HepG2 (cell line): ENCODE measurements around the gene PCGF2. TPM values are rescaled to one million over a fixed set of nuclear protein-coding genes. Genes with fewer than 3 reads are reported as not detected.
A peak's percentile ranks its signal among the peaks of the same experiment; 100 is the strongest.

ENCODE experiments used
- CENPT ChIP-seq: sonication (generic); formaldehyde crosslinking; IDR thresholded peaks from 2 replicates; pipeline ENCODE4 v1.8.0; 2022; ENCODE audit warnings: low read depth, mild to moderate bottlenecking, moderate library complexity, missing genetic modification reagents
- PHB2 ChIP-seq: fragments of 450-650 bp; IDR thresholded peaks from 2 replicates; pipeline ENCODE4 v1.6.1; 2018; ENCODE audit not compliant: partially characterized antibody
- PPARG ChIP-seq: conservative IDR thresholded peaks from 2 replicates; pipeline ENCODE4 v1.6.1; 2016; ENCODE audit warnings: missing biosample characterization, missing genetic modification reagents
- PTBP1 ChIP-seq: fragments of 200-400 bp; formaldehyde crosslinking; IDR thresholded peaks from 2 replicates; pipeline ENCODE4 v1.6.1; 2018; ENCODE audit warnings: low read length, low read depth; ENCODE audit not compliant: poor library complexity, severe bottlenecking
- RCOR2 ChIP-seq: IDR thresholded peaks from 2 replicates; pipeline ENCODE4 v1.6.1; 2016; ENCODE audit warnings: missing biosample characterization, missing genetic modification reagents
- REL ChIP-seq: sonication (generic); formaldehyde crosslinking; conservative IDR thresholded peaks from 2 replicates; pipeline ENCODE4 v1.8.0; 2022; ENCODE audit warnings: mild to moderate bottlenecking, missing genetic modification reagents, moderate library complexity
- TARDBP ChIP-seq: sonication (generic); formaldehyde crosslinking; IDR thresholded peaks from 2 replicates; pipeline ENCODE4 v1.8.0; 2022; ENCODE audit warnings: mild to moderate bottlenecking, missing genetic modification reagents
- TEAD3 ChIP-seq: optimal IDR thresholded peaks from 2 replicates; pipeline ENCODE3; 2016; ENCODE audit warnings: borderline replicate concordance
- polyA plus RNA-seq, 8 experiments: library from polyadenylated mRNA; depleted of rRNA in 3 of 8; stranded (reverse) in 7 of 8; unstranded in 1 of 8; fragments of >200 nt; fragmentation: Illumina TruSeq in 4 of 8; extraction: Trizol in 4 of 8; gene quantifications; 2 replicates each; pipeline versions ENCODE4 v1.2.1 to v1.2.3, GENCODE V29; 2011 to 2016; ENCODE audit warnings: low read depth in 4 of 8, missing spikeins in 1 of 8, mixed read lengths in 1 of 8; ENCODE audit not compliant: insufficient read depth in 1 of 8
- total RNA-seq, 5 experiments: library from RNA; depleted of rRNA; stranded (reverse); fragments of >200 nt; fragmentation: Illumina TruSeq; extraction: Trizol; gene quantifications; 2 replicates each; pipeline ENCODE4 v1.2.3, GENCODE V29; 2016; ENCODE audit warnings: low read depth in 1 of 5
- TF ChIP-seq, protein P1 (sequence below): sonication (generic); formaldehyde crosslinking; IDR thresholded peaks from 2 replicates; pipeline ENCODE4 v1.4.0; 2020; ENCODE audit warnings: mild to moderate bottlenecking, missing genetic modification reagents
- TF ChIP-seq, protein P2 (sequence below): sonication (generic); formaldehyde crosslinking; IDR thresholded peaks from 2 replicates; pipeline ENCODE4 v1.4.0; 2020; ENCODE audit warnings: mild to moderate bottlenecking, missing genetic modification reagents
- TF ChIP-seq, protein P3 (sequence below): sonication (generic); formaldehyde crosslinking; IDR thresholded peaks from 2 replicates; pipeline ENCODE4 v1.5.1; 2020; ENCODE audit warnings: mild to moderate bottlenecking, missing genetic modification reagents
- TF ChIP-seq, protein P4 (sequence below): sonication (generic); formaldehyde crosslinking; IDR thresholded peaks from 2 replicates; pipeline ENCODE4 v1.4.0; 2020; ENCODE audit warnings: missing genetic modification reagents
- TF ChIP-seq, protein P5 (sequence below): IDR thresholded peaks from 2 replicates; pipeline ENCODE4 v1.6.1; 2016

PCGF2 gene
- total and polyA plus RNA-seq, 2 of the 13 experiments (the other 11 are each of a cell fraction or from before 2014, with no cell fraction given), result 11.6 to 29.4 TPM

DNA sequence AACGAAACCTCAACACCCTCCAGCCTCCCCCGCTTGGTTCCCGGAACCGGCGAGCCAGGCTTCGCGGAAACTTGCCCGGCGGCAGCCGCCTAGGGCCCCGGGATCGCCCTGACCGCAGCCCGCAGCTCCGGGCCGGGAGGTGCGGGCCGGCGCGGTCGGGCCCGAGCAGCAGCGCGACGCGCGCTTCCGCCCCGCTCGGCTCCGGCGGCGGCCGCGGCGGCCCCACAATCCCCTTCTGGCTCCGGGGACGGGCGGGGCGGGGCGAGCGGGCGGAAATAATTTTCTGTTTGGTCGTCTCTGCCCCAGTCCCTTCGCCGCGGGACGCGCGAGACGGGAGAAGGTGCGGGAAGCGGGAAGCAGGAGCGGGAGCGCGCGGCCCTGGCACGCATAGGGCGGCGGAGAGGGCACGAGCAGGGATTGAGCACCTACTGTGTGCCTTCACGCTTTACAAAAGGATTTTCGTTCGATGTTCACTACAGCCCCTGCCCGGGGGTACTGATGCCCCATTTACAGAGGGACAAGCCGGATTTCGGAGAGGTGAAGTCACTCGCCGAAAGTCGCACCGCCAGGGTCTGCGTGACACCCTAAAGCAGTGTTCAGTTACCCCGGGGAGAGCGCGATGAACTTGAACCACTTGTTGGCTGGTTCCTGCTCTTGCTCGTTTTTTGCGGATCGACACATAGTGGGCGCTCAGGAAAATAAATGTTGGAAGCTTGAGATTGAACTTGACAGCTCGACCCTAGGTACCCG is 45.8 kb downstream of the PCGF2 start (continued):
- TF ChIP-seq, protein P1, sequence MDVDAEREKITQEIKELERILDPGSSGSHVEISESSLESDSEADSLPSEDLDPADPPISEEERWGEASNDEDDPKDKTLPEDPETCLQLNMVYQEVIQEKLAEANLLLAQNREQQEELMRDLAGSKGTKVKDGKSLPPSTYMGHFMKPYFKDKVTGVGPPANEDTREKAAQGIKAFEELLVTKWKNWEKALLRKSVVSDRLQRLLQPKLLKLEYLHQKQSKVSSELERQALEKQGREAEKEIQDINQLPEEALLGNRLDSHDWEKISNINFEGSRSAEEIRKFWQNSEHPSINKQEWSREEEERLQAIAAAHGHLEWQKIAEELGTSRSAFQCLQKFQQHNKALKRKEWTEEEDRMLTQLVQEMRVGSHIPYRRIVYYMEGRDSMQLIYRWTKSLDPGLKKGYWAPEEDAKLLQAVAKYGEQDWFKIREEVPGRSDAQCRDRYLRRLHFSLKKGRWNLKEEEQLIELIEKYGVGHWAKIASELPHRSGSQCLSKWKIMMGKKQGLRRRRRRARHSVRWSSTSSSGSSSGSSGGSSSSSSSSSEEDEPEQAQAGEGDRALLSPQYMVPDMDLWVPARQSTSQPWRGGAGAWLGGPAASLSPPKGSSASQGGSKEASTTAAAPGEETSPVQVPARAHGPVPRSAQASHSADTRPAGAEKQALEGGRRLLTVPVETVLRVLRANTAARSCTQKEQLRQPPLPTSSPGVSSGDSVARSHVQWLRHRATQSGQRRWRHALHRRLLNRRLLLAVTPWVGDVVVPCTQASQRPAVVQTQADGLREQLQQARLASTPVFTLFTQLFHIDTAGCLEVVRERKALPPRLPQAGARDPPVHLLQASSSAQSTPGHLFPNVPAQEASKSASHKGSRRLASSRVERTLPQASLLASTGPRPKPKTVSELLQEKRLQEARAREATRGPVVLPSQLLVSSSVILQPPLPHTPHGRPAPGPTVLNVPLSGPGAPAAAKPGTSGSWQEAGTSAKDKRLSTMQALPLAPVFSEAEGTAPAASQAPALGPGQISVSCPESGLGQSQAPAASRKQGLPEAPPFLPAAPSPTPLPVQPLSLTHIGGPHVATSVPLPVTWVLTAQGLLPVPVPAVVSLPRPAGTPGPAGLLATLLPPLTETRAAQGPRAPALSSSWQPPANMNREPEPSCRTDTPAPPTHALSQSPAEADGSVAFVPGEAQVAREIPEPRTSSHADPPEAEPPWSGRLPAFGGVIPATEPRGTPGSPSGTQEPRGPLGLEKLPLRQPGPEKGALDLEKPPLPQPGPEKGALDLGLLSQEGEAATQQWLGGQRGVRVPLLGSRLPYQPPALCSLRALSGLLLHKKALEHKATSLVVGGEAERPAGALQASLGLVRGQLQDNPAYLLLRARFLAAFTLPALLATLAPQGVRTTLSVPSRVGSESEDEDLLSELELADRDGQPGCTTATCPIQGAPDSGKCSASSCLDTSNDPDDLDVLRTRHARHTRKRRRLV (CRISPR knock-in tag), result 0 out of 2 replicates have a peak, but pooled peaks have one; percentile 76
- TF ChIP-seq CENPT, result 0 out of 2 replicates have a peak, but pooled peaks have one; percentile 69
- TF ChIP-seq, protein P2, sequence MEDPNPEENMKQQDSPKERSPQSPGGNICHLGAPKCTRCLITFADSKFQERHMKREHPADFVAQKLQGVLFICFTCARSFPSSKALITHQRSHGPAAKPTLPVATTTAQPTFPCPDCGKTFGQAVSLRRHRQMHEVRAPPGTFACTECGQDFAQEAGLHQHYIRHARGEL (CRISPR knock-in tag), result peak; percentile 37; the same call in 1 of the 2 replicates
- TF ChIP-seq, protein P3, sequence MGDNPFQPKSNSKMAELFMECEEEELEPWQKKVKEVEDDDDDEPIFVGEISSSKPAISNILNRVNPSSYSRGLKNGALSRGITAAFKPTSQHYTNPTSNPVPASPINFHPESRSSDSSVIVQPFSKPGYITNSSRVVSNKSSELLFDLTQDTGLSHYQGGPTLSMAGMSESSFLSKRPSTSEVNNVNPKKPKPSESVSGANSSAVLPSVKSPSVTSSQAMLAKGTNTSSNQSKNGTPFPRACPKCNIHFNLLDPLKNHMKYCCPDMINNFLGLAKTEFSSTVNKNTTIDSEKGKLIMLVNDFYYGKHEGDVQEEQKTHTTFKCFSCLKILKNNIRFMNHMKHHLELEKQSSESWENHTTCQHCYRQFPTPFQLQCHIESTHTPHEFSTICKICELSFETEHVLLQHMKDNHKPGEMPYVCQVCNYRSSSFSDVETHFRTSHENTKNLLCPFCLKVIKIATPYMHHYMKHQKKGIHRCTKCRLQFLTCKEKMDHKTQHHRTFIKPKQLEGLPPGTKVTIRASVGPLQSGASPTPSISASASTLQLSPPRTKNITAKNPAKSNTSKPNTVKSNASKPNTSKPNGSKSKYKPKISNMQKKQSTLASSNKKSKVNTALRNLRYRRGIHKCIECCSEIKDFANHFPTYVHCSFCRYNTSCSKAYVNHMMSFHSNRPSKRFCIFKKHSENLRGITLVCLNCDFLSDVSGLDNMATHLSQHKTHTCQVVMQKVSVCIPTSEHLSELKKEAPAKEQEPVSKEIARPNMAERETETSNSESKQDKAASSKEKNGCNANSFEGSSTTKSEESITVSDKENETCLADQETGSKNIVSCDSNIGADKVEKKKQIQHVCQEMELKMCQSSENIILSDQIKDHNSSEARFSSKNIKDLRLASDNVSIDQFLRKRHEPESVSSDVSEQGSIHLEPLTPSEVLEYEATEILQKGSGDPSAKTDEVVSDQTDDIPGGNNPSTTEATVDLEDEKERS (CRISPR knock-in tag), result 0 out of 2 replicates have a peak, but pooled peaks have one; percentile 48
- TF ChIP-seq RCOR2 (CRISPR knock-in tag), result peak; percentile 80
- TF ChIP-seq, protein P4, sequence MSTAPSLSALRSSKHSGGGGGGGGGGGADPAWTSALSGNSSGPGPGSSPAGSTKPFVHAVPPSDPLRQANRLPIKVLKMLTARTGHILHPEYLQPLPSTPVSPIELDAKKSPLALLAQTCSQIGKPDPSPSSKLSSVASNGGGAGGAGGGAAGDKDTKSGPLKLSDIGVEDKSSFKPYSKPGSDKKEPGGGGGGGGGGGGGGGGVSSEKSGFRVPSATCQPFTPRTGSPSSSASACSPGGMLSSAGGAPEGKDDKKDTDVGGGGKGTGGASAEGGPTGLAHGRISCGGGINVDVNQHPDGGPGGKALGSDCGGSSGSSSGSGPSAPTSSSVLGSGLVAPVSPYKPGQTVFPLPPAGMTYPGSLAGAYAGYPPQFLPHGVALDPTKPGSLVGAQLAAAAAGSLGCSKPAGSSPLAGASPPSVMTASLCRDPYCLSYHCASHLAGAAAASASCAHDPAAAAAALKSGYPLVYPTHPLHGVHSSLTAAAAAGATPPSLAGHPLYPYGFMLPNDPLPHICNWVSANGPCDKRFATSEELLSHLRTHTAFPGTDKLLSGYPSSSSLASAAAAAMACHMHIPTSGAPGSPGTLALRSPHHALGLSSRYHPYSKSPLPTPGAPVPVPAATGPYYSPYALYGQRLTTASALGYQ (CRISPR knock-in tag), result no peak
- peak; percentile 82 for TF ChIP-seq TEAD3 (CRISPR knock-in tag)
- TF ChIP-seq PTBP1, result no peak
- no peak; the same call in 1 of the 2 replicates for TF ChIP-seq TARDBP (CRISPR knock-in tag)
- TF ChIP-seq, protein P5, sequence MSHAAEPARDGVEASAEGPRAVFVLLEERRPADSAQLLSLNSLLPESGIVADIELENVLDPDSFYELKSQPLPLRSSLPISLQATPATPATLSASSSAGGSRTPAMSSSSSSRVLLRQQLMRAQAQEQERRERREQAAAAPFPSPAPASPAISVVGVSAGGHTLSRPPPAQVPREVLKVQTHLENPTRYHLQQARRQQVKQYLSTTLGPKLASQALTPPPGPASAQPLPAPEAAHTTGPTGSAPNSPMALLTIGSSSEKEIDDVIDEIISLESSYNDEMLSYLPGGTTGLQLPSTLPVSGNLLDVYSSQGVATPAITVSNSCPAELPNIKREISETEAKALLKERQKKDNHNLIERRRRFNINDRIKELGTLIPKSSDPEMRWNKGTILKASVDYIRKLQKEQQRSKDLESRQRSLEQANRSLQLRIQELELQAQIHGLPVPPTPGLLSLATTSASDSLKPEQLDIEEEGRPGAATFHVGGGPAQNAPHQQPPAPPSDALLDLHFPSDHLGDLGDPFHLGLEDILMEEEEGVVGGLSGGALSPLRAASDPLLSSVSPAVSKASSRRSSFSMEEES (CRISPR knock-in tag), result peak; percentile 72
- peak; percentile 96 for TF ChIP-seq REL
- TF ChIP-seq PHB2, result no peak
- TF ChIP-seq PPARG (CRISPR knock-in tag), result peak; percentile 59
